ENCODE results near the gene KATNA1. TPM values are rescaled to one million over a fixed set of nuclear protein-coding genes. Genes with fewer than 3 reads are reported as not detected.

The KATNA1 gene
- total and polyA plus RNA-seq, 9 of the 15 experiments (the other 6 are each of a cell fraction or from before 2014, with no cell fraction given): 22.5 to 76.9 (median 45.0) TPM

GRCh38 chr6:149545754-149546471 lies 102.6 kb downstream of the KATNA1 start, which contains the start of gene PPIL4 (continued):
- TF ChIP-seq, protein P1, sequence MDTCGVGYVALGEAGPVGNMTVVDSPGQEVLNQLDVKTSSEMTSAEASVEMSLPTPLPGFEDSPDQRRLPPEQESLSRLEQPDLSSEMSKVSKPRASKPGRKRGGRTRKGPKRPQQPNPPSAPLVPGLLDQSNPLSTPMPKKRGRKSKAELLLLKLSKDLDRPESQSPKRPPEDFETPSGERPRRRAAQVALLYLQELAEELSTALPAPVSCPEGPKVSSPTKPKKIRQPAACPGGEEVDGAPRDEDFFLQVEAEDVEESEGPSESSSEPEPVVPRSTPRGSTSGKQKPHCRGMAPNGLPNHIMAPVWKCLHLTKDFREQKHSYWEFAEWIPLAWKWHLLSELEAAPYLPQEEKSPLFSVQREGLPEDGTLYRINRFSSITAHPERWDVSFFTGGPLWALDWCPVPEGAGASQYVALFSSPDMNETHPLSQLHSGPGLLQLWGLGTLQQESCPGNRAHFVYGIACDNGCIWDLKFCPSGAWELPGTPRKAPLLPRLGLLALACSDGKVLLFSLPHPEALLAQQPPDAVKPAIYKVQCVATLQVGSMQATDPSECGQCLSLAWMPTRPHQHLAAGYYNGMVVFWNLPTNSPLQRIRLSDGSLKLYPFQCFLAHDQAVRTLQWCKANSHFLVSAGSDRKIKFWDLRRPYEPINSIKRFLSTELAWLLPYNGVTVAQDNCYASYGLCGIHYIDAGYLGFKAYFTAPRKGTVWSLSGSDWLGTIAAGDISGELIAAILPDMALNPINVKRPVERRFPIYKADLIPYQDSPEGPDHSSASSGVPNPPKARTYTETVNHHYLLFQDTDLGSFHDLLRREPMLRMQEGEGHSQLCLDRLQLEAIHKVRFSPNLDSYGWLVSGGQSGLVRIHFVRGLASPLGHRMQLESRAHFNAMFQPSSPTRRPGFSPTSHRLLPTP (IDR thresholded peaks at IDR 0.05; ENCODE audit: borderline replicate concordance, extremely low read depth, insufficient read length): no peak
- TF ChIP-seq SMAD4 (CRISPR knock-in tag; conservative IDR thresholded peaks at IDR 0.05) (peak; percentile 42; the same call in 1 of the 2 replicates), PTTG1 (tag; IDR thresholded peaks at IDR 0.05; ENCODE audit: low read depth) (no peak), FOXK1 (CRISPR knock-in tag; IDR thresholded peaks at IDR 0.05; ENCODE audit: borderline replicate concordance) (no peak), MEIS2 (IDR thresholded peaks at IDR 0.05; ENCODE audit: partially characterized antibody) (peak; percentile 49), HIVEP1 (CRISPR knock-in tag; IDR thresholded peaks at IDR 0.05) (no peak), MYNN (IDR thresholded peaks at IDR 0.05) (peak; percentile 55; the same call in 1 of the 2 replicates), MYNN (CRISPR knock-in tag; IDR thresholded peaks at IDR 0.05) (no peak), MTA1 (IDR thresholded peaks at IDR 0.05; ENCODE audit: borderline replicate concordance) (peak; percentile 100), ZNF140 (CRISPR knock-in tag; IDR thresholded peaks at IDR 0.05) (no peak), BHLHE40 (IDR thresholded peaks at IDR 0.05; ENCODE audit: low read length) (peak; percentile 69), PHF20 (IDR thresholded peaks at IDR 0.05; ENCODE audit: partially characterized antibody) (peak; percentile 99), YY1 (IDR thresholded peaks at IDR 0.05; ENCODE audit: borderline replicate concordance in 1 of 3, control insufficient read depth in 1 of 3, extremely low read depth in 1 of 3, insufficient read depth in 3 of 3, insufficient read length in 1 of 3, insufficient replicate concordance in 2 of 3, low read depth in 1 of 3, low read length in 2 of 3) (peak; percentile 58 to 97 (median 94)), CSDE1 (IDR thresholded peaks at IDR 0.05) (peak in 1 of 2 experiments; percentile 97; a peak in 2 of 4 replicates), HMGN3 (IDR thresholded peaks at IDR 0.05; ENCODE audit: borderline replicate concordance, extremely low read depth, insufficient read length, low read depth, low read length) (peak; percentile 94), GTF2F1 (IDR thresholded peaks at IDR 0.05; ENCODE audit: low read depth, low read length) (no peak; the same call in 1 of the 2 replicates), CREM (IDR thresholded peaks at IDR 0.05; ENCODE audit: low read depth) (peak; percentile 100), LCOR (CRISPR knock-in tag; IDR thresholded peaks at IDR 0.05) (no peak; the same call in 1 of the 2 replicates), U2AF2 (optimal IDR thresholded peaks at IDR 0.05; ENCODE audit: low read depth, low read length) (no peak), MECOM (CRISPR knock-in tag; IDR thresholded peaks at IDR 0.05) (no peak), SMAD1 (IDR thresholded peaks at IDR 0.05; ENCODE audit: low read depth, low read length, partially characterized antibody) (peak; percentile 30), ELF1 (tag; IDR thresholded peaks at IDR 0.05) (peak; percentile 97), ZNF146 (CRISPR knock-in tag; IDR thresholded peaks at IDR 0.05; ENCODE audit: unreplicated experiment) (no peak), NBN (IDR thresholded peaks at IDR 0.05; ENCODE audit: low read depth) (peak; percentile 95), KDM4B (IDR thresholded peaks at IDR 0.05; ENCODE audit: borderline replicate concordance in 2 of 2, low read depth in 1 of 2) (peak in 1 of 2 experiments; percentile 85; a peak in 2 of 4 replicates)
- TF ChIP-seq, protein P2, sequence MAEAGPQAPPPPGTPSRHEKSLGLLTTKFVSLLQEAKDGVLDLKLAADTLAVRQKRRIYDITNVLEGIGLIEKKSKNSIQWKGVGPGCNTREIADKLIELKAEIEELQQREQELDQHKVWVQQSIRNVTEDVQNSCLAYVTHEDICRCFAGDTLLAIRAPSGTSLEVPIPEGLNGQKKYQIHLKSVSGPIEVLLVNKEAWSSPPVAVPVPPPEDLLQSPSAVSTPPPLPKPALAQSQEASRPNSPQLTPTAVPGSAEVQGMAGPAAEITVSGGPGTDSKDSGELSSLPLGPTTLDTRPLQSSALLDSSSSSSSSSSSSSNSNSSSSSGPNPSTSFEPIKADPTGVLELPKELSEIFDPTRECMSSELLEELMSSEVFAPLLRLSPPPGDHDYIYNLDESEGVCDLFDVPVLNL (CRISPR knock-in tag; IDR thresholded peaks at IDR 0.05; ENCODE audit: low read depth): peak; percentile 91
